Stimulated activated CD4-positive, alpha-beta T cell treated with anti-CD3 and anti-CD28 coated beads, Interleukin-1b, Interleukin-23, amount 100 ng/mL, for 1 hour (primary cell): ENCODE data around the gene GMNC.
"Not testable (repeated sequence)": the region's sequence is repeated elsewhere in the genome, so short reads cannot be mapped to it uniquely, and the experiment has no call there.

Source experiments
- DNase-seq, 2 donors: peaks; one replicate each; pipeline ENCODE4 v3.0.0-alpha.2; 2020; ENCODE audit warnings: low read depth in 2 of 2

The GMNC gene

GRCh38 chr3:190862209-190863118 is at the start of gene GMNC:
Gene GMNC (minus strand): TSS chr3:190862694. CDS start chr3:190862615, 79 bp downstream.
- DNase-seq, result no peak

- DNase-seq, result no peak
Observed at GRCh38 chr3:190911382-190911781, 48.9 kb upstream of the GMNC start.

- DNase-seq, result no peak
Observed at GRCh38 chr3:190909908-190910307, 47.4 kb upstream of the GMNC start.

- no peak for DNase-seq
Observed at GRCh38 chr3:190903156-190903555, 40.7 kb upstream of the GMNC start.

- DNase-seq, result no peak
Observed at GRCh38 chr3:190902292-190902691, 39.8 kb upstream of the GMNC start.

GRCh38 chr3:190892395-190892902 is 30.0 kb upstream of the GMNC start:
- no peak for DNase-seq

- no peak for DNase-seq
Observed at GRCh38 chr3:190886945-190887344, 24.5 kb upstream of the GMNC start.

- no peak for DNase-seq
Observed at GRCh38 chr3:190883973-190884832, 21.7 kb upstream of the GMNC start.

GRCh38 chr3:190883141-190883540 is 20.6 kb upstream of the GMNC start:
- no peak for DNase-seq

- no peak for DNase-seq
Observed at GRCh38 chr3:190877925-190878324, 15.4 kb upstream of the GMNC start.

- DNase-seq, result not testable (repeated sequence)
Observed at GRCh38 chr3:190876433-190876832, 13.9 kb upstream of the GMNC start.

- not testable (repeated sequence) for DNase-seq
Observed at GRCh38 chr3:190875061-190875460, 12.6 kb upstream of the GMNC start.

- DNase-seq, result no peak
Observed at GRCh38 chr3:190870127-190870526, 7.6 kb upstream of the GMNC start.

- no peak for DNase-seq
Observed at GRCh38 chr3:190867071-190867470, 4.6 kb upstream of the GMNC start.

- DNase-seq, result no peak
Observed at GRCh38 chr3:190865828-190866227, 3.3 kb upstream of the GMNC start.

- DNase-seq, result no peak
Observed at GRCh38 chr3:190865419-190865818, 2.9 kb upstream of the GMNC start.

GRCh38 chr3:190864002-190864401 is 1.5 kb upstream of the GMNC start:
- no peak for DNase-seq

GRCh38 chr3:190863119-190863465 is 598 bp upstream of the GMNC start:
- DNase-seq, result no peak

- DNase-seq, result no peak
Observed at GRCh38 chr3:190860521-190860920, 2.0 kb downstream of the GMNC start.

GRCh38 chr3:190855151-190855550 is 7.3 kb downstream of the GMNC start:
- no peak for DNase-seq

GRCh38 chr3:190854062-190854461 is 8.4 kb downstream of the GMNC start:
- no peak for DNase-seq

- no peak for DNase-seq
Observed at GRCh38 chr3:190853464-190853863, 9.0 kb downstream of the GMNC start.

- no peak for DNase-seq
Observed at GRCh38 chr3:190849607-190850006, 12.9 kb downstream of the GMNC start.
